ENCODE results near the gene ETF1.

- no peak for TF ChIP-seq CTCF (IDR thresholded peaks at IDR 0.05)
- no peak for TF ChIP-seq ZFX (IDR thresholded peaks at IDR 0.05; ENCODE audit: borderline replicate concordance)
Measured at GRCh38 chr5:138529812-138530211, 13.2 kb downstream of the ETF1 start.

Measured in 22Rv1 (cell line).